Psoas muscle (tissue), 8 donors: ENCODE data around the gene TRIM44. TPM values are rescaled to one million over a fixed set of nuclear protein-coding genes. Genes with fewer than 3 reads are reported as not detected.
"Not testable (repeated sequence)": the region's sequence is repeated elsewhere in the genome, so short reads cannot be mapped to it uniquely, and the experiment has no call there.

Source experiments
- ATAC-seq, 4 donors: fragments of 200-7000 bp; cut with Tn5 transposase; one replicate each; pipeline ENCODE4 v1.9.1; 2020; ENCODE audit warnings: moderate library complexity in 3 of 4, mild to moderate bottlenecking in 2 of 4
- DNase-seq, 2 donors: peaks; one replicate each; pipeline ENCODE4 v3.0.0-alpha.2; 2020
- H3K27ac ChIP-seq: fragments of 200-600 bp; one replicate; pipeline ENCODE4 v1.8.0; 2022
- H3K27me3 ChIP-seq, 3 donors: fragments of 200-600 bp in 1 of 3; one replicate each; pipeline versions ENCODE4 v1.6.1 to v1.8.0; 2013 to 2022; ENCODE audit warnings: low read length in 2 of 3, mild to moderate bottlenecking in 2 of 3, moderate library complexity in 1 of 3; ENCODE audit not compliant: insufficient read depth in 3 of 3
- H3K36me3 ChIP-seq, 2 donors: fragments of 200-600 bp in 1 of 2; one replicate each; pipeline versions ENCODE4 v1.6.1 to v1.8.0; 2013 to 2022; ENCODE audit warnings: low read depth in 1 of 2, mild to moderate bottlenecking in 1 of 2, moderate library complexity in 1 of 2; ENCODE audit not compliant: insufficient read depth in 1 of 2
- H3K4me1 ChIP-seq: fragments of 200-600 bp; one replicate; pipeline ENCODE4 v1.8.0; 2022
- H3K4me3 ChIP-seq: fragments of 200-600 bp; one replicate; pipeline ENCODE4 v1.8.0; 2022; ENCODE audit warnings: mild to moderate bottlenecking
- H3K9me3 ChIP-seq: fragments of 200-600 bp; one replicate; pipeline ENCODE4 v1.8.0; 2022
- CTCF ChIP-seq: fragments of 200-600 bp; IDR thresholded peaks from one replicate; pipeline ENCODE4 v1.8.0; 2022; ENCODE audit warnings: antibody characterized with exemption
- WGBS, 3 donors: extraction: QIAGEN DNeasy Blood & Tissue Kit; methylation state at CpG; one replicate each; pipeline versions ENCODE4 v1.1.6 to v1.1.7; 2013; 5-methylcytosine and 5-hydroxymethylcytosine counted together
- intact Hi-C, 2 donors: fragments of 100-400 bp; cut with DNase I; formaldehyde crosslinking; loops; one replicate each; pipeline versions ENCODE4 v1.11.0 to v1.14.2; 2022
- polyA plus RNA-seq, 3 donors: library from polyadenylated mRNA; stranded (reverse); fragments of 200-250 nt; gene quantifications; one replicate each; pipeline ENCODE4 v1.2.3, GENCODE V29; 2013
- total RNA-seq, 4 donors: library from RNA; stranded (reverse); fragmentation: NEBNext Ultra II Directional in 2 of 4; extraction: Animal tissue kit (Norgen Biotek cat#: 25700) in 2 of 4; gene quantifications; one replicate each; pipeline versions ENCODE4 v1.2.1 to v1.2.4, GENCODE V29; 2021 to 2023
- donor health status: healthy with polysubstance abuse.
- donor health status: DM: no; HTN: no; CAD: no; lungs with moderate emphysema.
- donor health status: Bipolar disorder and iron deficiency.
- donor health status: healthy.
- donor health status: DM: yes; HTN: yes; CAD: no.
- donor health status: DM: no; HTN: no; CAD: no.
- donor health status: DM: no; HTN: no; CAD: no.
- donor health status: DM: yes; HTN: yes; CAD: no.

Gene TRIM44
- total and polyA plus RNA-seq, 7 donors, result 6.8 to 46.8 (median 34.0) TPM

- Histone ChIP-seq H3K27me3 (no peaks in the 10 kb centered on the region), H3K4me1 (no peaks in the 10 kb centered on the region), H3K27ac (no peak overlapping the region), H3K36me3 (no peaks in the 10 kb centered on the region), H3K4me3 (no peak overlapping the region), H3K9me3 (no peaks in the 10 kb centered on the region)
- WGBS, 3 donors, result 92 to 95% (median 94%) methylated on average over 5 of the region's 5 CpGs
- no peak for DNase-seq
- intact Hi-C loops, result loop anchor here (10.0 kb wide), 2 partner anchors 199 to 211 kb away; partner anchors contain the start of gene FJX1 (in 1 of the 2)
- ATAC-seq, result no peak
- TF ChIP-seq CTCF, result no peak
Measured at GRCh38 chr11:35826006-35826405, 163.4 kb downstream of the TRIM44 start.

- intact Hi-C loops, result loop anchor here (10.0 kb wide), 2 partner anchors 198 to 212 kb away; partner anchors contain the start of gene FJX1 (in 1 of the 2)
- no peaks in the 10 kb centered on the region for H3K9me3 ChIP-seq
- DNase-seq, result peak in 1 of 2 donors; percentile 64
- H3K27me3 ChIP-seq, result no peaks in the 10 kb centered on the region
- H3K27ac ChIP-seq, result peak overlapping the region; percentile 28
- no peak for TF ChIP-seq CTCF
- no peaks in the 10 kb centered on the region for H3K4me1 ChIP-seq
- ATAC-seq, result peak; percentile 69 to 86 (median 84)
- 24 to 31% (median 28%) methylated on average over 4 of the region's 4 CpGs for WGBS, 3 donors
- no peaks in the 10 kb centered on the region for H3K36me3 ChIP-seq
- H3K4me3 ChIP-seq, result no peak overlapping the region
Measured at GRCh38 chr11:35826949-35827348, 164.4 kb downstream of the TRIM44 start.

- Histone ChIP-seq H3K4me1 (no peaks in the 10 kb centered on the region), H3K9me3 (peaks cover 5% of the 10 kb centered on the region), H3K4me3 (no peak overlapping the region), H3K27me3 (peaks cover 0 to 2% (median 0%) of the 10 kb centered on the region in 3 donors), H3K27ac (no peak overlapping the region), H3K36me3 (no peaks in the 10 kb centered on the region)
- DNase-seq, result no peak
- intact Hi-C loops, result no loop called here
- 86 to 90% (median 86%) methylated on average over 4 of the region's 4 CpGs for WGBS, 3 donors
- no peak for TF ChIP-seq CTCF
- ATAC-seq, result no peak
Measured at GRCh38 chr11:35836205-35836604, 173.6 kb downstream of the TRIM44 start.

- intact Hi-C loops, result no loop called here
- H3K27ac ChIP-seq, result no peak overlapping the region
- no peaks in the 10 kb centered on the region for H3K4me1 ChIP-seq
- peaks cover 5% of the 10 kb centered on the region for H3K9me3 ChIP-seq
- WGBS, 3 donors, result 82 to 88% (median 83%) methylated on average over 3 of the region's 3 CpGs
- peaks cover 0 to 2% (median 0%) of the 10 kb centered on the region in 3 donors for H3K27me3 ChIP-seq
- no peaks in the 10 kb centered on the region for H3K36me3 ChIP-seq
- TF ChIP-seq CTCF, result no peak
- H3K4me3 ChIP-seq, result no peak overlapping the region
- no peak for DNase-seq
- no peak for ATAC-seq
Measured at GRCh38 chr11:35838071-35838470, 175.5 kb downstream of the TRIM44 start.

- H3K9me3 ChIP-seq, DNase-seq, H3K27ac ChIP-seq, H3K27me3 ChIP-seq, H3K4me1 ChIP-seq, ATAC-seq, H3K4me3 ChIP-seq, H3K36me3 ChIP-seq, intact Hi-C loops: not testable (repeated sequence)
- 93 to 95% (median 94%) methylated on average over 10 of the region's 10 CpGs for WGBS, 3 donors
Measured at GRCh38 chr11:35838697-35839367, 176.3 kb downstream of the TRIM44 start.
